HepG2 (cell line): ENCODE results near the gene SLC23A2. TPM values are rescaled to one million over a fixed set of nuclear protein-coding genes. Genes with fewer than 3 reads are reported as not detected.

Experiments used
- AKAP8 ChIP-seq: sonication (generic); formaldehyde crosslinking; IDR thresholded peaks from 2 replicates; pipeline ENCODE4 v1.5.1; 2020; ENCODE audit warnings: mild to moderate bottlenecking, missing genetic modification reagents
- CEBPB ChIP-seq: IDR thresholded peaks from 2 replicates; pipeline ENCODE4 v1.6.1; 2011; ENCODE audit warnings: low read depth, low read length, improper control_type of control experiment, borderline replicate concordance
- DMAP1 ChIP-seq: IDR thresholded peaks from 2 replicates; pipeline ENCODE4 v1.6.1; 2016
- MED8 ChIP-seq: sonication (generic); formaldehyde crosslinking; IDR thresholded peaks from 2 replicates; pipeline ENCODE4 v1.8.1; 2023; ENCODE audit warnings: mild to moderate bottlenecking, missing genetic modification reagents; ENCODE audit not compliant: insufficient replicate concordance
- POLR2G ChIP-seq: fragments of 200-400 bp; formaldehyde crosslinking; IDR thresholded peaks from 2 replicates; pipeline ENCODE4 v1.6.1; 2018; ENCODE audit warnings: mild to moderate bottlenecking, low read depth, low read length, moderate library complexity
- TARDBP ChIP-seq: sonication (generic); formaldehyde crosslinking; IDR thresholded peaks from 2 replicates; pipeline ENCODE4 v1.8.0; 2022; ENCODE audit warnings: mild to moderate bottlenecking, missing genetic modification reagents
- TP53 ChIP-seq: sonication (generic); formaldehyde crosslinking; conservative IDR thresholded peaks from 2 replicates; pipeline ENCODE4 v1.4.0; 2020; ENCODE audit warnings: missing genetic modification reagents
- ZBTB38 ChIP-seq: sonication (generic); formaldehyde crosslinking; IDR thresholded peaks from 2 replicates; pipeline ENCODE4 v1.5.1; 2020; ENCODE audit warnings: mild to moderate bottlenecking, missing genetic modification reagents
- ZEB1 ChIP-seq: IDR thresholded peaks from 2 replicates; pipeline ENCODE4 v1.6.1; 2012; ENCODE audit warnings: mild to moderate bottlenecking, low read depth, inconsistent platforms; ENCODE audit not compliant: insufficient replicate concordance
- ZNF337 ChIP-seq: sonication (generic); formaldehyde crosslinking; IDR thresholded peaks from 2 replicates; pipeline ENCODE4 v1.5.1; 2020; ENCODE audit warnings: missing genetic modification reagents, low read depth, mild to moderate bottlenecking, borderline replicate concordance
- ZNF33B ChIP-seq: sonication (generic); formaldehyde crosslinking; IDR thresholded peaks from 2 replicates; pipeline ENCODE4 v1.5.1; 2020; ENCODE audit warnings: mild to moderate bottlenecking, missing genetic modification reagents
- ZNF501 ChIP-seq: sonication (generic); formaldehyde crosslinking; IDR thresholded peaks from 2 replicates; pipeline ENCODE4 v1.5.1; 2020; ENCODE audit warnings: mild to moderate bottlenecking, moderate library complexity, missing genetic modification reagents
- ZNF652 ChIP-seq: IDR thresholded peaks from 2 replicates; pipeline ENCODE4 v1.6.1; 2016; ENCODE audit warnings: low read depth, borderline replicate concordance
- ZSCAN20 ChIP-seq: sonication (generic); formaldehyde crosslinking; IDR thresholded peaks from 2 replicates; pipeline ENCODE4 v1.4.0; 2020; ENCODE audit warnings: missing genetic modification reagents, mild to moderate bottlenecking, borderline replicate concordance
- polyA plus RNA-seq, 8 experiments: library from polyadenylated mRNA; depleted of rRNA in 3 of 8; stranded (reverse) in 7 of 8; unstranded in 1 of 8; fragments of >200 nt; fragmentation: Illumina TruSeq in 4 of 8; extraction: Trizol in 4 of 8; gene quantifications; 2 replicates each; pipeline versions ENCODE4 v1.2.1 to v1.2.3, GENCODE V29; 2011 to 2016; ENCODE audit warnings: low read depth in 4 of 8, missing spikeins in 1 of 8, mixed read lengths in 1 of 8; ENCODE audit not compliant: insufficient read depth in 1 of 8
- total RNA-seq, 5 experiments: library from RNA; depleted of rRNA; stranded (reverse); fragments of >200 nt; fragmentation: Illumina TruSeq; extraction: Trizol; gene quantifications; 2 replicates each; pipeline ENCODE4 v1.2.3, GENCODE V29; 2016; ENCODE audit warnings: low read depth in 1 of 5
- TF ChIP-seq, protein P1 (sequence below): sonication (generic); formaldehyde crosslinking; IDR thresholded peaks from 2 replicates; pipeline ENCODE4 v1.4.0; 2020; ENCODE audit warnings: missing genetic modification reagents, borderline replicate concordance
- TF ChIP-seq, protein P2 (sequence below): IDR thresholded peaks from 2 replicates; pipeline ENCODE4 v1.6.1; 2012; ENCODE audit warnings: low read depth, low read length, improper control_type of control experiment
- TF ChIP-seq, protein P3 (sequence below): sonication (generic); formaldehyde crosslinking; IDR thresholded peaks from 2 replicates; pipeline ENCODE4 v1.5.0; 2020; ENCODE audit warnings: missing genetic modification reagents
- TF ChIP-seq, protein P4 (sequence below): sonication (generic); formaldehyde crosslinking; IDR thresholded peaks from 2 replicates; pipeline ENCODE4 v1.8.0; 2022; ENCODE audit warnings: mild to moderate bottlenecking, missing genetic modification reagents, borderline replicate concordance
- TF ChIP-seq, protein P5 (sequence below): sonication (generic); formaldehyde crosslinking; IDR thresholded peaks from 2 replicates; pipeline ENCODE4 v1.4.0; 2020; ENCODE audit warnings: missing genetic modification reagents

SLC23A2 gene
- total and polyA plus RNA-seq, 2 of the 13 experiments (the other 11 are each of a cell fraction or from before 2014, with no cell fraction given) = 42.2 to 51.2 TPM

DNA sequence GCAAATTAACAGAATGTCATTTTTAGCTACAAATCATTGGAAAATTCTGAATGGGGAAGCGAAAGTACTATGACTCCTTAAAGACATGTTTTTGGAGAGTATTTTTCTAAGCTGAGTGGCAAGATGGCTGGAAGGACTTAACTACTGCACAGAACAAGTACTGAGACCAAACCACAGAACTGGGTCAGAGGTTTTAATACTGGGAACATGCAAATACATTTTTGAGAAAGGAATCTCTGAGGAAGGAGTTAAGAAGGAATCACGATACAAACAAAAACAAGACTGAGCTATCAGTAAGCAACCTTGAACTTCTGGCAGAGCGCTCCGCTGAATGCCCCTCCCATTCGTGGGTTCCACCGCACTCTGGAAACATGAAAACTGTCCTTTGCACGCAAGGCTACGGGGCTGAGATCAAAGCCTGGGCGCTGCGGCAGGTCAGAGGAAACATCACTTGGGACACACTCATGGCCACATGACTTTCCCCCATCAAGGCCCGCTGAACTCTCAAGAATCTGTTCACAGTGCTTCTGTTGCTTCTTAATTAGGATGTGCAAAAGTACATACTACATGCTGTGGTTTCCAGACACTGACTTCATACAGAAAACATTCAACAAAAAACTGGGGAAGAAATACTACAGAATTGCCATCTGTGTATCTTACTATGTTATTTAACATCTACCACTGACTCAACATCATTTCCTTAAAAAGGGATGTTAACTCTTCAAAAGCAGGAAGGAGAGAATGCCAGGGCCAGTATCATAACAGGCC is 27.8 kb downstream of the SLC23A2 start (continued):
- TF ChIP-seq, protein P1, sequence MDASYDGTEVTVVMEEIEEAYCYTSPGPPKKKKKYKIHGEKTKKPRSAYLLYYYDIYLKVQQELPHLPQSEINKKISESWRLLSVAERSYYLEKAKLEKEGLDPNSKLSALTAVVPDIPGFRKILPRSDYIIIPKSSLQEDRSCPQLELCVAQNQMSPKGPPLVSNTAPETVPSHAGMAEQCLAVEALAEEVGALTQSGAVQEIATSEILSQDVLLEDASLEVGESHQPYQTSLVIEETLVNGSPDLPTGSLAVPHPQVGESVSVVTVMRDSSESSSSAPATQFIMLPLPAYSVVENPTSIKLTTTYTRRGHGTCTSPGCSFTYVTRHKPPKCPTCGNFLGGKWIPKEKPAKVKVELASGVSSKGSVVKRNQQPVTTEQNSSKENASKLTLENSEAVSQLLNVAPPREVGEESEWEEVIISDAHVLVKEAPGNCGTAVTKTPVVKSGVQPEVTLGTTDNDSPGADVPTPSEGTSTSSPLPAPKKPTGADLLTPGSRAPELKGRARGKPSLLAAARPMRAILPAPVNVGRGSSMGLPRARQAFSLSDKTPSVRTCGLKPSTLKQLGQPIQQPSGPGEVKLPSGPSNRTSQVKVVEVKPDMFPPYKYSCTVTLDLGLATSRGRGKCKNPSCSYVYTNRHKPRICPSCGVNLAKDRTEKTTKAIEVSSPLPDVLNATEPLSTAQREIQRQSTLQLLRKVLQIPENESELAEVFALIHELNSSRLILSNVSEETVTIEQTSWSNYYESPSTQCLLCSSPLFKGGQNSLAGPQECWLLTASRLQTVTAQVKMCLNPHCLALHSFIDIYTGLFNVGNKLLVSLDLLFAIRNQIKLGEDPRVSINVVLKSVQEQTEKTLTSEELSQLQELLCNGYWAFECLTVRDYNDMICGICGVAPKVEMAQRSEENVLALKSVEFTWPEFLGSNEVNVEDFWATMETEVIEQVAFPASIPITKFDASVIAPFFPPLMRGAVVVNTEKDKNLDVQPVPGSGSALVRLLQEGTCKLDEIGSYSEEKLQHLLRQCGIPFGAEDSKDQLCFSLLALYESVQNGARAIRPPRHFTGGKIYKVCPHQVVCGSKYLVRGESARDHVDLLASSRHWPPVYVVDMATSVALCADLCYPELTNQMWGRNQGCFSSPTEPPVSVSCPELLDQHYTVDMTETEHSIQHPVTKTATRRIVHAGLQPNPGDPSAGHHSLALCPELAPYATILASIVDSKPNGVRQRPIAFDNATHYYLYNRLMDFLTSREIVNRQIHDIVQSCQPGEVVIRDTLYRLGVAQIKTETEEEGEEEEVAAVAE (CRISPR knock-in tag) = peak; percentile 80; the same call in 1 of the 2 replicates
- TF ChIP-seq ZSCAN20 (CRISPR knock-in tag) (no peak), CEBPB (peak; percentile 44; the same call in 1 of the 2 replicates), TARDBP (CRISPR knock-in tag) (peak; percentile 99), AKAP8 (CRISPR knock-in tag) (peak; percentile 92), TP53 (peak; percentile 86), MED8 (CRISPR knock-in tag) (peak; percentile 56), ZNF33B (CRISPR knock-in tag) (peak; percentile 67; the same call in 1 of the 2 replicates), ZNF337 (0 out of 2 replicates have a peak, but pooled peaks have one; percentile 72), ZNF501 (CRISPR knock-in tag) (peak; percentile 98), DMAP1 (CRISPR knock-in tag) (peak; percentile 91), ZEB1 (no peak), ZNF652 (CRISPR knock-in tag) (peak; percentile 92), POLR2G (peak; percentile 62), ZBTB38 (peak; percentile 95)
- TF ChIP-seq, protein P2, sequence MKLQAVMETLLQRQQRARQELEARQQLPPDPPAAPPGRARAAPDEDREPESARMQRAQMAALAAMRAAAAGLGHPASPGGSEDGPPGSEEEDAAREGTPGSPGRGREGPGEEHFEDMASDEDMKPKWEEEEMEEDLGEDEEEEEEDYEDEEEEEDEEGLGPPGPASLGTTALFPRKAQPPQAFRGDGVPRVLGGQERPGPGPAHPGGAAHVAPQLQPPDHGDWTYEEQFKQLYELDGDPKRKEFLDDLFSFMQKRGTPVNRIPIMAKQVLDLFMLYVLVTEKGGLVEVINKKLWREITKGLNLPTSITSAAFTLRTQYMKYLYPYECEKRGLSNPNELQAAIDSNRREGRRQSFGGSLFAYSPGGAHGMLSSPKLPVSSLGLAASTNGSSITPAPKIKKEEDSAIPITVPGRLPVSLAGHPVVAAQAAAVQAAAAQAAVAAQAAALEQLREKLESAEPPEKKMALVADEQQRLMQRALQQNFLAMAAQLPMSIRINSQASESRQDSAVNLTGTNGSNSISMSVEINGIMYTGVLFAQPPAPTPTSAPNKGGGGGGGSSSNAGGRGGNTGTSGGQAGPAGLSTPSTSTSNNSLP = no peak
- TF ChIP-seq, protein P3, sequence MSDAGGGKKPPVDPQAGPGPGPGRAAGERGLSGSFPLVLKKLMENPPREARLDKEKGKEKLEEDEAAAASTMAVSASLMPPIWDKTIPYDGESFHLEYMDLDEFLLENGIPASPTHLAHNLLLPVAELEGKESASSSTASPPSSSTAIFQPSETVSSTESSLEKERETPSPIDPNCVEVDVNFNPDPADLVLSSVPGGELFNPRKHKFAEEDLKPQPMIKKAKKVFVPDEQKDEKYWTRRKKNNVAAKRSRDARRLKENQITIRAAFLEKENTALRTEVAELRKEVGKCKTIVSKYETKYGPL (CRISPR knock-in tag) = peak; percentile 16; the same call in 1 of the 2 replicates
- TF ChIP-seq, protein P4, sequence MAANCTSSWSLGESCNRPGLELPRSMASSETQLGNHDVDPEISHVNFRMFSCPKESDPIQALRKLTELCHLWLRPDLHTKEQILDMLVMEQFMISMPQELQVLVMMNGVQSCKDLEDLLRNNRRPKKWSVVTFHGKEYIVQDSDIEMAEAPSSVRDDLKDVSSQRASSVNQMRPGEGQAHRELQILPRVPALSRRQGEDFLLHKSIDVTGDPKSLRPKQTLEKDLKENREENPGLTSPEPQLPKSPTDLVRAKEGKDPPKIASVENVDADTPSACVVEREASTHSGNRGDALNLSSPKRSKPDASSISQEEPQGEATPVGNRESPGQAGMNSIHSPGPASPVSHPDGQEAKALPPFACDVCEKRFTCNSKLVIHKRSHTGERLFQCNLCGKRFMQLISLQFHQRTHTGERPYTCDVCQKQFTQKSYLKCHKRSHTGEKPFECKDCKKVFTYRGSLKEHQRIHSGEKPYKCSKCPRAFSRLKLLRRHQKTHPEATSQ (CRISPR knock-in tag) = peak; percentile 97
- TF ChIP-seq, protein P5, sequence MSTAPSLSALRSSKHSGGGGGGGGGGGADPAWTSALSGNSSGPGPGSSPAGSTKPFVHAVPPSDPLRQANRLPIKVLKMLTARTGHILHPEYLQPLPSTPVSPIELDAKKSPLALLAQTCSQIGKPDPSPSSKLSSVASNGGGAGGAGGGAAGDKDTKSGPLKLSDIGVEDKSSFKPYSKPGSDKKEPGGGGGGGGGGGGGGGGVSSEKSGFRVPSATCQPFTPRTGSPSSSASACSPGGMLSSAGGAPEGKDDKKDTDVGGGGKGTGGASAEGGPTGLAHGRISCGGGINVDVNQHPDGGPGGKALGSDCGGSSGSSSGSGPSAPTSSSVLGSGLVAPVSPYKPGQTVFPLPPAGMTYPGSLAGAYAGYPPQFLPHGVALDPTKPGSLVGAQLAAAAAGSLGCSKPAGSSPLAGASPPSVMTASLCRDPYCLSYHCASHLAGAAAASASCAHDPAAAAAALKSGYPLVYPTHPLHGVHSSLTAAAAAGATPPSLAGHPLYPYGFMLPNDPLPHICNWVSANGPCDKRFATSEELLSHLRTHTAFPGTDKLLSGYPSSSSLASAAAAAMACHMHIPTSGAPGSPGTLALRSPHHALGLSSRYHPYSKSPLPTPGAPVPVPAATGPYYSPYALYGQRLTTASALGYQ = peak; percentile 95
